ENCODE measurements around the gene HOATZ. TPM values are rescaled to one million over a fixed set of nuclear protein-coding genes. Genes with fewer than 3 reads are reported as not detected.

HOATZ gene
- total RNA-seq, 1 donor from 2014 or later = not detected

DNA sequence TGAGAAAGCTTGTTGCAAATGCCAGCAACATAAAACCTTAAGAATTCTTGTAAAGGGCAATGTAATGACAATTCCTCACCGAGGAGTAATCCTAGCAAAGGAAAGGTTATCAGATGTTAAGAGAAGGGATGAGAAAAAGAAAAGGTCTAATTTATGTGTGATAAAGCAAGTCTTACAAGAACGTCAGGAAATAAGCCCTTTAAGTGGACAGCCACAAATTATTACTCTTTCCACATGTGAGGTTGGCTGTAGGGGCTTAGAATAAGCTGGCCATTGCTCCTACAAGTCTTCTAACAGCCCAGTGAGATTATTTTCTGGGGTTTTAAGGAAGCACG is 35.3 kb downstream of the HOATZ start:
- no peak for ATAC-seq

DNA sequence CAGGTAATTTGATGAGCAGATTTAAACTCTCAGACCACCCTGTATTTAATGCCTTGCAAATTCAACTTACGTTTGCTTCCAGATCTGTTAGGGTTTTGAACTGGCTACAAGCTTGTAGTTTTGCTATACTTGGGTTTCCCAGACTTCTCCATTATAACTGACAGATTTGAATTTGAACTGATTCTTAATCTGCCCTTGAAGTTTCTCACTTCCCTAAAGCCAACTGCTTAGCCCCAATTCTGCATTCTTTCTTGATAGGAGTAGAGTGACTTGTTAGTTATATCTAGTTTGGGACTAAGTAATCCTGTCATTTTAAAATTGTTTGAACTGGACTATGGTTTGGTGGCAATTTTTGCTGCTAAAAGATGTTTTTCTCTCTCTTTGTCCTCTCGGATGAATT is 35.7 kb downstream of the HOATZ start:
- no peak for ATAC-seq

DNA sequence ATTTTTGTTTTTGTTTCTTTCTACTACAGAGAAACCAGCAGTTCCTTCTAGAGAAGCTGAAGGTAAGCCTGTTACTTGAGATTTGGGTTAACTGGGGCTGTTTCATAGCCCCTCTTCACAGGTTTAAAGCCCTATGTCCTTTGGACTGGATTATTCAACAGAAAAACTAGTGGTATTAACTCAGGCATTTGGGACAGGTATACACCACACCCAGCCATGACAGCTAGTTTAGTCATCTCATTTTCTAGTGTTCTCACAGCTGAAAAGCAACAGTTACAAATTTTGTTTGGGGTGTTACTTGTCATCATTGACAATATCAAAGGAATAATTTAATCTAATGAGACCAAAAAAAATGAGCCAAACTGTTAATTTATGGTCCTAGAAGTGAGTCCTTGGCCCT is 40.0 kb downstream of the HOATZ start:
- ATAC-seq = peak; percentile 89

DNA sequence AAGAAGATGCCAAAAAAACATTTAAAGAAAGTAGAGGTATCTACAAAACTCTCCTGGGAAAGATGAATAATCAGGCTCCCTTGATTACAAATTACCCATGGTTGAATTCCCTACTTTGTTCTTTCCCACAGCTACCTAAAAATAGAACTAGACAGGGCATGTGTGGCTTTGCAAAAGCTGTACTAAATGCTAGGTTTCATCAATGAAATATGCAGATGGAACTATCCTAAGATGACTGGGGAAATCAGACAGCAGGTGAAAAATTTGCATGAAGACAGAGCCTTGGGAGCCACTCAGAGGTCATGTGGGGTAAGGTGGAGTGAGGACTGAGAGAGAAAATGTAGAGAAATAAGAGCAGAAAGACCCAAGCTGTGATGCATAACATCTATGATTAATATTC is 40.7 kb downstream of the HOATZ start:
- peak; percentile 60 for ATAC-seq

DNA sequence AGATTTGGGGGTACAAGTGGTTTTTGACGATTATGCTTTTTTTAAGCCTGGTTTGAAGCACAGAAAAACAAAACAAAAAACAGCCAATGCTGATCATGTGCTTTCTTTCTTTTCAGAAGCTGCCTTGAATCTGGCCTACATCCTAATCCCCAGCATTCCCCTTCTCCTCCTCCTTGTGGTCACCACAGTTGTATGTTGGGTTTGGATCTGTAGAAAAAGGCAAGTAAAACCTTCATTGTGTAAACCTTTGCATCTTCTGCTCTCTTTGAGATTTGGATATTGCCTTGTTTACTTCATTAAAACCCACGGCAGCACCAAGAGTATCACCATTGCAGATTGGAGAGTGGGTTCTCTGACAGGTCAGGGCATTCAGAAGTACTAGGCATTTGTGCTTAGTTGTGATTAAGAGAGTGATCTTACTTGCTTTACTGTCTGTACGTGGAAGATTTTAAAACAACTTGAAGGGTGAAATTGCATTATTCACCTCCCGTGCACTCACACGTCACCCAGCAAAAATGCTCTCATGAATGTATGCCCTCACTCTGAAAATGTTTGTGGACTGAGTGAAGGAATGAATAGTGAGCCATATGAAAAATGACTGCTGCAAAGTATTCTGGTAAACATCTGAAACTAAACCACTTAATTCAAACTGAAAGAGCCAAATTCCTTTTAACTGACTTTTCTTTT is 43.0 kb downstream of the HOATZ start:
- ATAC-seq = no peak

DNA sequence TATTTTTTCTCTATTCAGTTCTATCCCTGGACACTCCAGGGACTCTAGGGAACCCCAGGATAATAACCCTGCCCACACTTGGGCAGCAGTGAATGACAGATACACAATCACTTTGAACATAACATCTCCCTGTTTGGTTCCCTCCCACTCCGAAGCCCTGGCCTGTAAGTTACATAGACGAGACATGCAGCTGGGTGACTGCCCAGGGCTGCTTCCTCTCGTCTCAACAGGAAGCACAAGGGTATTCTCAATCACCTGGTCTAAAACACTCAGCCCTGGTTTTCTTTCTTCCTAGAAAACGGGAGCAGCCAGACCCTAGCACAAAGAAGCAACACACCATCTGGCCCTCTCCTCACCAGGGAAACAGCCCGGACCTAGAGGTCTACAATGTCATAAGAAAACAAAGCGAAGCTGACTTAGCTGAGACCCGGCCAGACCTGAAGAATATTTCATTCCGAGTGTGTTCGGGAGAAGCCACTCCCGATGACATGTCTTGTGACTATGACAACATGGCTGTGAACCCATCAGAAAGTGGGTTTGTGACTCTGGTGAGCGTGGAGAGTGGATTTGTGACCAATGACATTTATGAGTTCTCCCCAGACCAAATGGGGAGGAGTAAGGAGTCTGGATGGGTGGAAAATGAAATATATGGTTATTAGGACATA is 45.4 kb downstream of the HOATZ start:
- ATAC-seq = no peak

DNA sequence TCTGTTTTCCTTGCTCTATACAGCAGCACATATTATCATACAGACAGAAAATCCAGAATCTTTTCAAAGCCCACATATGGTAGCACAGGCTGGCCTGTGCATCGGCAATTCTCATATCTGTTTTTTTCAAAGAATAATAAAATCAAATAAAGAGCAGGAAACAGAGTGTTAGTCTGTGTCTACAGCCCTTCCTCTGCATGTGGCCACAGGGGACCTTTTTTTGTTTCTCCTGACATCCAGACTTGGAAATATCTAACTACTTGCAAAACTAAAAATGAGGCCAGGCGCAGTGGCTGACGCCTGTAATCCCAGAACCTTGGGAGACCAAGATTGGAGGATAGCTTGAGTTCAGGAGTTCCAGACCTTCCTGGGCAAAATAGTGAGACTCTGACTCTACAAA is 46.2 kb downstream of the HOATZ start:
- no peak for ATAC-seq

DNA sequence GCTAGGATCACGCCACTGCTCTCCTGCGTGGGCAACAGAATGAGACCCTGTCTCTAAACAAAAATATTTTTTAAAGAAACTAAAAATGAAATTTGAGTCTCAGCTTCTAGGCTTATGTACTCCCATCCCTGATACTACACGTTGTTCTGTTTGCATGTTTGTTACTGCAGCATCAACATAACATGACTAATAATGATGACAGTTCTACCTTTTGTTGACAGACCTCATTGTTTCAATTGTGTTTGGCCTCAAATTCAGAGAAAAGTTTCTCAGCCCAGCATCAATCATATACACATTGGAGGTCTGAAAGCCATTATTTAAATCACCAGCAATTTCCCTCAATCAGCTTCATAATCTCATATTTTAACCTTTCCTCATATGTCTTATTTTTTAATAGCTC is 46.7 kb downstream of the HOATZ start:
- ATAC-seq = no peak

DNA sequence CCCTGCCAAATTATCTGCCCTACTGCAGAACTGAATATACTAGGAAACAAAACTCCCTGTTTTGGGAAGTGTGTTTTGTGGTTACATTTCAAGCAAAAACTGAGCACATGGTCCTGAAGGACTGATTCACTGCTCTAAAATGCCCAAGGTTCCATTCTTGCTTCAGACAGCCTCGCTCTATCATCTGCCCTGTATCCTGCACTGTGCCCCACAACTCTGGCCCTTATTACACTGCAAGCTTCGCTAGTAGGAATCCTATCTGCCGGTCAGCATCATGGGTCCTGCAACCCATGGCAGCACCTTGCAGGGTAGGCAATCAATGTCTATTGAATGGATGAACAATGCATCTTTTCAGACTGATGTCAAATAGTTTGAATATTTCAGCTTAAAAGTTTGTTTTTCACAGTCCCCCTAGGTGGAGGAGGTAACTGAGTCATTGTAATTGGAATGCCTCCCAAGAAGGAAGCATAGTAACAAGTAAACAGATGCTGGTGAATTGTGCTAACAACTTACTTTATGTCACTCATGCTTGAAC is 47.3 kb downstream of the HOATZ start:
- no peak for ATAC-seq

DNA sequence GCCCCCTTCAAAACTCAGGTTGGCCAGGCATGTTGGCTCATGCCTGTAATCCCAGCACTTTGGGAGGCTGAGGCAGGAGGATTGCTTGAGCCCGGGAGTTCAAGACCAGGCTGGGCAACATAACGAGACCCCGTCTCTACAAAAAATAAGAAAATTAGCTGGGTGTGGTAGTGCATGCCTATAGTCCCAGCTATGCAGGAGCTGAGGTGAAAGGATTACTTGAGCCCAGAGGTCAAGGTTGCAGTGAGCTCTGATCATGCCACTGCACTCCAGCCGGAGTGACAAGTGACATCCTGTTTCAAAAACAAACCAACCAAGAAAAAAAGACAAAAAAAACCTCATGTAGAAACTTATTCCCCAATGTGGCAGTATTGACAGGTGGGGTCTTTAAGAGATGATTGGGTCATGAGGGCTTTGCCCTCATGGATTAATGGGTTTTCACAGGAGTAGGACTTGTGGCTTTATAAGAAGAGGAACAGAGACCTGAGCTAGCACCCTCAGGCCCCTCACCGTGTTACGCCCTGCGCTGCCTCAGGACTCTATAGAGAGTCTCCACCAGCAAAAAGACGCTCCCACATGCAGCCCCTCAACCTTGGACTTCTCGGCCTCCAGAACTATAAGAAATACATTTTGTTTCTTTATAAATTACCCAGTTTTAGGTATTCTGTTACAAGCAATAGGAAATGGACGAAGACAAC is 48.3 kb downstream of the HOATZ start:
- no peak for ATAC-seq

DNA sequence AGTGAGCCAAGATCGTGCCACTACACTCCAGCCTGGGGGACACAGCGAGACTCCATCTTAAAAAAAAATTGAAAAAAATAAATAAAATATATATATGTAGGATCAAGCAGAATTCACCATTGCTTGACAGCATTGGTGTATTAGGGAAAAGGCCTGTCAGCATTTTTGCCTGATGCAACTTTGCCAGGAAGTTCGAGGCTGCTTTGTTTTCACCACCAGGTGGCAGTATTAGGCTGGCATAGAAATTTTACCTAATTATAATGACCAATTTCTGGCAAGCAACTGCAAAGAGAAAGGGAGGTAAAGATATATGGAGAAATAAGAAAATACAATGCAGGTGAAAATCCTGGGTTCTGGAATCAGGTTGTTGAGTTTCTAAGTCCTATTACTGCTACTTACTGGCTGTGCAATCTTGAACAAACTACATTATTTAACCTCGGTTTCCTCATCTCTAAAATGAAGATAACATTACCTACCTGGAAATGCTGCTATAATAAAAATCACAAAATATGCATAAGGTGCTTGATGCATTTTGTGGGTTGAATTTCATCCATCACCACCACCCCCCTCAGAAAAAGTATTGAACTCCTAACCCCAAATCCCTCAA is 50.6 kb downstream of the HOATZ start:
- peak; percentile 72 for ATAC-seq

DNA sequence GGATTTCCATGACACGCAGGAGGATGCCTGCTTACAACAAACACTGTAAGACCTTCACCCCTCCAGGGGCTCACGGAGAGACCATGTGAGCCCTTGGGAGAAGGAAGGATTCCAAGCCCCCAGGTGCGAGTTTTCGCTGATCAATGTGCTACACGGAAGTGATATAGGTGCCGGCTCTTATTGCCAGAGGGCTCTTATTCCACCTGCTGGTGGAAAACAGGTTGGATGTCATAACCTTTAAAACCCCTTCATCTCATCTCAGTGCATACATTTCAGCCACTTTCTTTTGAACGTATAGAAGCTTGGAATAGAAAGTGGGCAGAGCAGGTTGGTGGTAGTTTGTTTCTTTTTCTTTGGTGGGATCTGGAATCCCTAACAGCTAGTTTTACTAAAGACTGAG is 51.7 kb downstream of the HOATZ start:
- no peak for ATAC-seq

DNA sequence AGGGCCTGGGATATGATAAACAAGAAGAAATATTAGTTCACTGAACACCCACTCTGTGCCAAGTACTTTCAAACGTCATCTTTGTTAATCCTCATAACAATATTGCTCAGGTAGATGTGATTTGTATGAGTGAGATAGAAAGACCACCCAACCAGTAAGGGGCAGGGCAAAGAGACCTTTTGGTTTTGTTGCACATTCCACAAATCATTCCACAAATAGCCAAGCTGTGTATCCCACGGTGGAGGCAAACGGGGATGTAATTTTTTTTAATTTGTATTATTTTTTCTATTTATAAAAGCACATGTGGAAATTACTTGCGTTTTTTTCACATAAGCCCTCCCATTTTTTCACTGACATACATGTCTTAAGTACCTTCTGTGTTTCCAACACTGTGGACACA is 54.9 kb downstream of the HOATZ start:
- no peak for ATAC-seq

DNA sequence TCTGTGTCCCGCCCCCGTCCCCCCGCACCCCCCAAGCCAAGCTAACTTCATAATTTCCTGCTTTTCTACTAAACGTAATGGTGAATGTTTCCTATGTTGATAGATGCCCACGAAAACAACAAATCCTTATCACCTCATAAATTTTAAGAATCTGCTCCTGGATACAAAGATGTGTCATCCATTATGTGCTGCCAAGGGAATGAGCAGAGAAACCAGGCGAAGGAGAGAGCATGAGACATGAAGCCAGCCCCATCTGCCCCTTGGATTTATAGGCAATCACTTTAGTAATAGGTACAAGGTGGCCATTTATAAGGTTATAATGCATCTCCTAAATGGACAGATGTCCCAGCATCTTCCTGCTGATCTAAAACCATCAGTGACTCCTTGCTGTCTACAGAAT is 56.2 kb downstream of the HOATZ start:
- no peak for ATAC-seq

DNA sequence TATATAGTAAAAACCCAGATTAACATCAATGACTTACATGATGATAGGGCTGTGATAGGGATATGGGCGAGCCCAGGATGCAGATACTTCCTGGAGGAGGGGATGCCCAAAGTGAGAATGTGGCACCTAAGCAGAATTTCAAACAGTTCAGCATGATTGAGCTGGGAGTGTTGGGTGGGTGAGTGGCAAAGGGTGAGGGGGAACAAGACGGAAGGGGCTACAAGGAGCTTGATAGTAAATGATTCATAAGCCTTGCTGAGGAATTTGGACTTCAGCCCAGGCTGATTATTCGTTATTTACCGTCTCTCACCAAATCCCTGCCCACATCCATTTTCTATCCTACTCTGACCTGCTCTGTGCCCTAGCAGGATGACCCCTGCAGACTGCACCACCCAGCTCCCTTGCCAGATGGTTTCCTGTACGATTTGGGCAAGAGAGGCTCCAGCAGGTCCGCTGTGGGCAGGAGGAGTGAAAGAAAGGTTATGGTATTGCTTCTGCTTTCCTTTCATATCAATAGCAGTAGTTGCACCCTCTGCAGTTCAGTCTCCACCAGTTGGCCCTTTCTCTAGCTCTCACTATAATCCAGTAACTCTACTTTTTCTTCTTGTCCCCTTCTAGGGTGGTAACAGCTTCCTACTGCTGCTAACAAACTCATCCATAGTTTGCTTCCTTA is 57.4 kb downstream of the HOATZ start:
- no peak for ATAC-seq

DNA sequence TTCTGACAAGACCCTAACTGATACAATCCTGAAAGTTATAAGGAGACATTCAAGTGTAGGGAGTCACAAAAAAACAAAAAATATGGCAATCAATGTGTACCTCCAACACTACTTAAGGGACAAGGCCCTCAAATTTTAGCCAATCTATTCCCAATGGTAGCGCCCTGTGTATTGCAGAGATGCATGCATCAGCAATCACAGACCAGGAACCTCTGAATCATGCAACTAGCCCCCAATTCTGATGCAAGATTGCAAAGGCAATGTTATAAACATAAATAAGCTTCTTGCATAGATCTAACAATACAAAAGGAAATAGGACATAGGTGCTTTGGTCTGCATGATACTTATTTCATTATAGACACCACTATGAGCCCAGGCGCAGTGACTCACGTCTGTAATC is 58.0 kb downstream of the HOATZ start:
- no peak for ATAC-seq

DNA sequence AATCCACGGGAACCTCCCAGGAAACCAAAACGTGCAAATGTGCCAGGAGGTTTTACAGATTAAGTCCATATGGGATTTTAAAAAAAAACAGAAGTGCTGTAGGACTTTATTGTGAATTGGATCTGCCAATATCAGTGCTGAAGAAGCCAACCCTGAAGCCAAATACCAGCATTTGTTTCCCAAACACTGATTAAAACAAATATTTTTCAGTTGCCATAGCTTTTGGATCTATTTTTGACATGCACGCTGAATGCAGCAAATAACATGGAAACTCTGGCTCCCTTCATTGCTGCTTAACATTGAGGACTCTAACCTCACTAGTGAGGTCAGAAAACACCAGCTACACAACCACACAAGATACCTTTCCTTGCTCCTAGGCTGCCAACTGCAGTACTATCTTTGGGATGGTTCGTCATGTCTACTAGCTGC is 59.3 kb downstream of the HOATZ start:
- no peak for ATAC-seq

DNA sequence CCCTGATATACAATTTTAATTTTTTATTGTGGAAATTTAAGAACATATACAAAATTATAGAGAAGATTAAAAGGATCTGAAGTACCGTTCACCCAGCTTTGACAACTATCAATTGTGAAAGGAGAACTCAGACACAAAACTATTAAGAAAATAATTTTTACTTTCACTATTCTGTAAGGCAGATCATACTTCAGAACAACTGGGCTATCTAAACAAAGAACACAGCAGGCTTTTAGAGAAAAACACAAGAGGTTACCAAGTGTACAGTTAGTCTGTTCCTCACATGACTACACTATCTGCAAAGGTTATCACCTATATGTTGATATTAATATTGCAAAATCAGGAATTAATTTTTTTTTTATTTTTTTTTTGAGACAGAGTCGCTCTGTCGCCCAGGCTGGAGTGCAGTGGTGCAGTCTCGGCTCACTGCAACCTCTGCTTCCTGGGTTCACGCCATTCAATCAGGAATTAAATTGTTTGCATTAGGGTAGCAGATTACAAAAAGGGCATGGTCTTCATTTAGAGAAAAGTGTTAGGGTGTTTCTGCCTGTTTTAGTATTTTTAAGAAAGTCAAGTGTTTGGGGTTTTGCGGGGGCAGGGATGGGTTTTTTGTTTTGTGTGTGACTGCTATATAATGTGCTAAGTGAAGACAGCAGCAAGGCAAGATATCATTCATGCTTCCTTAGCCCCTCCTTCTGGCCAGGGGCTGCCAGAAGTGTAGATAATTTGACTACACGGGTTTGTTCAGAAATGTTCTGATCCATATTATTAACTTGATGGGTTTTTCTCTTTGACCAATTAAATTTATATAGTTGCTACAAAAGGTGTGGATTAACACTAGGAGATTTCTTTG is 60.0 kb downstream of the HOATZ start:
- no peak for ATAC-seq

DNA sequence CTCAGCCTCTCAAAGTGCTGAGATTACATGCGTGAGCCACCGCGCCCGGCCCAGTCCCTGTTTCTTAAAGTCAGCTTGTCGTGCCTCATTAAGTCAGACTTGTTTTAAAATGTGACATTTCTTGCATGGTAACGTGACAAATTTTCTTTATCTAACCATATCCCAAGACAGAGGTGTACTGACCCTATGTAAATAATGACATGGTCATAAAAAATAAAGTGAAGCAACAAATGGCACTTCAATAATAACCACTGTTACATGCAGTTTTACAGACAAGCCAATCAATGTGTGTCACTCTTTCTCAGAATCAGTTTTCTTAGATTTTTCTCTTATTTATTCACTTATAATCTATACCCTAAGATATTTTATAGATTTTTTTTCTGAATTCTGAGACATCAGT is 61.2 kb downstream of the HOATZ start:
- ATAC-seq = no peak

DNA sequence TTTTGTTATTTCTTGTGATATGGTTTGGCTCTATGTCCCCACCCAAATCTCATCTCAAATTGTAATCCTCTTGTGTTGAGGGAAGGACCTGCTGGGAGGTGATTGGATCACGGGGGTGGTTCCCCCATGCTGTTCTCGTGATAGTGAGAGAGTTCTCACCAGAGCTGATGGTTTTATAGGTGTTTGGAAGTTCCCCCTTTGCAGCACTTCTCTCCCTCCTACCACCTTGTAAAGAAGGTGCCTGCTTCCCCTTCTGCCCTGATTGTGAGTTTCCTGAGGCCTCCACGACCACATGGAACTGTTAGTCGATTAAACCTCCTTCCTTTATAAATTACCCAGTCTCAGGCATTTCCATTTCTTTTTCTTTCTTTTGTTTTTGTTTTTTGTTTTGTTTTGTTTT is 63.2 kb downstream of the HOATZ start:
- no peak for ATAC-seq

DNA sequence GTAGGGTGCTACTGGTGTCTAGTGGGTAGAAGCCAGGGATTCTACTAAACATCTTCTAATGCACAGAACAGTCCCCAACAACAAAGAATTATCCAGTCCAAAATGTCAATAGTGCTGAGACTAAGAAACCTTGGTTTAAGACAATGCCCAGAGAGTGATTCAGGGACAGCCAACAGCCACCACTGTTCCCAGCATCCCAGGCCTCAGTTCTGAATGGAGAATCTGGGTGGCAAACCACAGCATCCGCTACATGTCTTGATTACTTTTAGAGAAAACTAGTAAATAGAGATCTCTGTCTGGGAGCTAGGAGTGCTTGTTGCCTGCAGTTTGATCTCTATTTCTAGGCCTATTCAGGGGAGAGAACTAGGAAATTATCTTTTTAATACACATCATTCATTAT is 66.8 kb downstream of the HOATZ start:
- no peak for ATAC-seq

DNA sequence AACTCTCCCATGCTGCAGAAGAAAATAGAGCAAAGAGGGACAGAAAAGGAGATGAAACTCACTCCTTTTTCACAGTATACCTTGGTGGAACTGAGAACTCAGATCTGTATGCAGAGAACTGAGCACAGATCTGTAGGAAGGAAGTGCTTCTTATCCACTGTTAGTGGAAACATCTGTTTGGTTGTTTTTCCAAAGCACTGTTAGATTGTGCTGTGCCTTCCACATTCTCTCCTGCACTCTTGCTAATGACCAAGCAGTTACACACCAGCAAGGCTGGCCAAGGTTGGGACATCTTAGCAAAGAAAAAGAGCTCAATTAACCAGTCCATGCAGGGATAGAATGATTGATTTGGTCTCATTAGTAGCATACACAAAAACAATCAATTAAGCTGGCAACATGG is 67.6 kb downstream of the HOATZ start:
- ATAC-seq = no peak
